Measurements from ENCODE around the gene CRK.
"Not testable (repeated sequence)": the region's sequence is repeated elsewhere in the genome, so short reads cannot be mapped to it uniquely, and the experiment has no call there.

The CRK gene

GRCh38 chr17:1386265-1386664 lies 69.8 kb downstream of the CRK start:
- no peak for TF ChIP-seq POLR2A (IDR thresholded peaks at IDR 0.05; ENCODE audit: low read depth, low read length)
- FAIRE-seq (no peak), DNase-seq (ENCODE audit: insufficient read length, low spot score) (no peak)

GRCh38 chr17:1385861-1386260 lies 70.2 kb downstream of the CRK start:
- no peak for TF ChIP-seq POLR2A (IDR thresholded peaks at IDR 0.05; ENCODE audit: low read depth, low read length)
- DNase-seq (ENCODE audit: insufficient read length, low spot score) (no peak), FAIRE-seq (no peak)

- FAIRE-seq: no peak
- TF ChIP-seq POLR2A (IDR thresholded peaks at IDR 0.05; ENCODE audit: low read depth, low read length): no peak
These were observed 71.1 kb downstream of the CRK start for GRCh38 chr17:1384905-1385435.

GRCh38 chr17:1379930-1380313 lies 76.1 kb downstream of the CRK start:
- DNase-seq (ENCODE audit: insufficient read length, low spot score): no peak
- TF ChIP-seq POLR2A (IDR thresholded peaks at IDR 0.05; ENCODE audit: low read depth, low read length): no peak
- FAIRE-seq: no peak

More at GRCh38 chr17:1384905-1385435, 71.1 kb downstream of the CRK start:
- no peak for DNase-seq (ENCODE audit: insufficient read length, low spot score)

GRCh38 chr17:1379208-1379929 lies 76.7 kb downstream of the CRK start:
- no peak for TF ChIP-seq POLR2A (IDR thresholded peaks at IDR 0.05; ENCODE audit: low read depth, low read length)
- FAIRE-seq (no peak), DNase-seq (ENCODE audit: insufficient read length, low spot score) (no peak)

- FAIRE-seq; DNase-seq (ENCODE audit: insufficient read length, low spot score): not testable (repeated sequence)
These were observed 77.6 kb downstream of the CRK start for GRCh38 chr17:1378476-1378860.

- no peak for TF ChIP-seq POLR2A (IDR thresholded peaks at IDR 0.05; ENCODE audit: low read depth, low read length)
- DNase-seq (ENCODE audit: insufficient read length, low spot score): no peak
- FAIRE-seq: no peak
These were observed 78.7 kb downstream of the CRK start for GRCh38 chr17:1377334-1377733.

GRCh38 chr17:1376061-1376460 lies 80.0 kb downstream of the CRK start:
- no peak for FAIRE-seq
- no peak for TF ChIP-seq POLR2A (IDR thresholded peaks at IDR 0.05; ENCODE audit: low read depth, low read length)
- DNase-seq (ENCODE audit: insufficient read length, low spot score): no peak

- no peak for DNase-seq (ENCODE audit: insufficient read length, low spot score)
- no peak for TF ChIP-seq POLR2A (IDR thresholded peaks at IDR 0.05; ENCODE audit: low read depth, low read length)
- FAIRE-seq: no peak
These were observed 80.4 kb downstream of the CRK start for GRCh38 chr17:1375615-1376014.

GRCh38 chr17:1374431-1375177 lies 81.4 kb downstream of the CRK start:
- DNase-seq (ENCODE audit: insufficient read length, low spot score): no peak
- no peak for FAIRE-seq
- no peak for TF ChIP-seq POLR2A (IDR thresholded peaks at IDR 0.05; ENCODE audit: low read depth, low read length)

GRCh38 chr17:1373707-1374237 lies 82.3 kb downstream of the CRK start:
- TF ChIP-seq POLR2A (IDR thresholded peaks at IDR 0.05; ENCODE audit: low read depth, low read length): no peak
- no peak for FAIRE-seq
- no peak for DNase-seq (ENCODE audit: insufficient read length, low spot score)

GRCh38 chr17:1372618-1373017 lies 83.4 kb downstream of the CRK start:
- TF ChIP-seq POLR2A (IDR thresholded peaks at IDR 0.05; ENCODE audit: low read depth, low read length): no peak
- DNase-seq (ENCODE audit: insufficient read length, low spot score): no peak
- FAIRE-seq: no peak

- no peak for FAIRE-seq
- no peak for DNase-seq (ENCODE audit: insufficient read length, low spot score)
- no peak for TF ChIP-seq POLR2A (IDR thresholded peaks at IDR 0.05; ENCODE audit: low read depth, low read length)
These were observed 84.0 kb downstream of the CRK start for GRCh38 chr17:1371893-1372590.
